Right lobe of liver (tissue), 4 donors: Measurements from ENCODE around the gene UBE2E1.

Experiments used
- POLR2A ChIP-seq: fragments of 450-650 bp; IDR thresholded peaks from one replicate; pipeline ENCODE4 v1.6.1; 2017; ENCODE audit warnings: antibody characterized with exemption, mild to moderate bottlenecking
- TF ChIP-seq, protein P1 (sequence below), 4 donors: fragments of 200-600 bp in 3 of 4; fragments of 450-650 bp in 1 of 4; IDR thresholded peaks; one replicate each; pipeline versions ENCODE4 v1.5.1 to v1.8.0; 2016 to 2022; ENCODE audit warnings: antibody characterized with exemption in 4 of 4, mild to moderate bottlenecking in 2 of 4
- donor health status: DM: no; HTN: no; CAD: no.
- donor health status: DM: no; HTN: no; CAD: no.
- donor health status: DM: no; HTN: yes; CAD: no.

GRCh38 chr3:23934253-23934652 is 128.5 kb downstream of the UBE2E1 start:
- TF ChIP-seq, protein P1, sequence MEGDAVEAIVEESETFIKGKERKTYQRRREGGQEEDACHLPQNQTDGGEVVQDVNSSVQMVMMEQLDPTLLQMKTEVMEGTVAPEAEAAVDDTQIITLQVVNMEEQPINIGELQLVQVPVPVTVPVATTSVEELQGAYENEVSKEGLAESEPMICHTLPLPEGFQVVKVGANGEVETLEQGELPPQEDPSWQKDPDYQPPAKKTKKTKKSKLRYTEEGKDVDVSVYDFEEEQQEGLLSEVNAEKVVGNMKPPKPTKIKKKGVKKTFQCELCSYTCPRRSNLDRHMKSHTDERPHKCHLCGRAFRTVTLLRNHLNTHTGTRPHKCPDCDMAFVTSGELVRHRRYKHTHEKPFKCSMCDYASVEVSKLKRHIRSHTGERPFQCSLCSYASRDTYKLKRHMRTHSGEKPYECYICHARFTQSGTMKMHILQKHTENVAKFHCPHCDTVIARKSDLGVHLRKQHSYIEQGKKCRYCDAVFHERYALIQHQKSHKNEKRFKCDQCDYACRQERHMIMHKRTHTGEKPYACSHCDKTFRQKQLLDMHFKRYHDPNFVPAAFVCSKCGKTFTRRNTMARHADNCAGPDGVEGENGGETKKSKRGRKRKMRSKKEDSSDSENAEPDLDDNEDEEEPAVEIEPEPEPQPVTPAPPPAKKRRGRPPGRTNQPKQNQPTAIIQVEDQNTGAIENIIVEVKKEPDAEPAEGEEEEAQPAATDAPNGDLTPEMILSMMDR (IDR thresholded peaks at IDR 0.05): no peak
- TF ChIP-seq POLR2A: no peak
